ENCODE measurements around the gene UFSP1. TPM values are rescaled to one million over a fixed set of nuclear protein-coding genes. Genes with fewer than 3 reads are reported as not detected.

UFSP1 gene
- total and polyA plus RNA-seq, 2 donors from 2014 or later = 3.4 to 3.8 TPM

DNA sequence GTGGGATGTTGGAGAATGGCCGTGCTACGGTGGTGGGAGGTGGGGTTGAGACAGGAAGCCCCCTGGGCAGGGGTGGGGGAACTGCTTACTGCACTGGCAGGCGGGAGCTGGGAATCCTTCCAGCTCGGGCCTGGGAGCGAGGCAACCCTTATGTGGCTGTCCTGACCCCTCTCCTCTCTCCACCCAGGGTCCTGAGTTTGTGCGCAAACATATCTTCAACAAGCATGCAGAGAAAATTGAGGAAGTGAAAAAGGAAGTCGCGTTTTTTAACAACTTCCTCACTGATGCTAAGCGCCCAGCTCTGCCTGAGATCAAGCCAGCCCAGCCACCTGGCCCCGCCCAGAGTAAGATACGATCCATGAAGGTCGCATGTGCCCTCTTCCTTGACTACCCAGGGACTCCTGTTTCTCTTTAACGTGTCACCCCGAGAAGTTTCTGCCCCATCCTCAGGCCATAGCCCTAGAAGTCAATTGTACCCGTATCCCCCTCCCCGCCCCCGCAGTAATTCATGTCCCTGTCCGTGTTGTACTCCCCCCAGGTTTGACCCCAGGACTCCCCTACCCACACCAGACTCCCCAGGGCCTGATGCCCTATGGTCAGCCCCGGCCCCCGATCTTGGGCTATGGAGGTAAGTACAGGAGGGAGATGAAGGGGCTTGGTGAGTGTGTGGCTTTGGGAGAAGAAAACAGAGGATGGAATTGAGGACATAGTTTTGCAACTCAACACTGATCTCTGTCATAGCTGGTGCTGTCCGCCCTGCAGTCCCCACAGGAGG, 1.8 kb downstream of the UFSP1 start:
- intact Hi-C loops (cut with DNase I) = no loop called here
- H3K36me3 ChIP-seq (ENCODE audit: control insufficient read depth in 2 of 3, insufficient read depth in 3 of 3, low read length in 3 of 3) = peaks cover 16 to 57% (median 33%) of the 10 kb centered on the region in 3 donors
- H3K9ac ChIP-seq (ENCODE audit: low read length in 3 of 3) = no peak overlapping the region
- DNase-seq (peak in 2 of 5 donors; percentile 64 to 78), FAIRE-seq (no peak)
- H3K27ac ChIP-seq (ENCODE audit: low read depth in 2 of 2, low read length in 2 of 2) = peak overlapping the region in 1 of 2 donors; percentile 18
- H3K9me3 ChIP-seq (ENCODE audit: control insufficient read depth in 2 of 3, insufficient read depth in 1 of 3, low read length in 3 of 3) = no peaks in the 10 kb centered on the region
- peaks cover 0 to 18% (median 4%) of the 10 kb centered on the region in 3 donors for H3K4me1 ChIP-seq (ENCODE audit: control insufficient read depth in 2 of 3, insufficient read depth in 2 of 3, low read depth in 1 of 3, low read length in 3 of 3)
- TF ChIP-seq, protein P1, sequence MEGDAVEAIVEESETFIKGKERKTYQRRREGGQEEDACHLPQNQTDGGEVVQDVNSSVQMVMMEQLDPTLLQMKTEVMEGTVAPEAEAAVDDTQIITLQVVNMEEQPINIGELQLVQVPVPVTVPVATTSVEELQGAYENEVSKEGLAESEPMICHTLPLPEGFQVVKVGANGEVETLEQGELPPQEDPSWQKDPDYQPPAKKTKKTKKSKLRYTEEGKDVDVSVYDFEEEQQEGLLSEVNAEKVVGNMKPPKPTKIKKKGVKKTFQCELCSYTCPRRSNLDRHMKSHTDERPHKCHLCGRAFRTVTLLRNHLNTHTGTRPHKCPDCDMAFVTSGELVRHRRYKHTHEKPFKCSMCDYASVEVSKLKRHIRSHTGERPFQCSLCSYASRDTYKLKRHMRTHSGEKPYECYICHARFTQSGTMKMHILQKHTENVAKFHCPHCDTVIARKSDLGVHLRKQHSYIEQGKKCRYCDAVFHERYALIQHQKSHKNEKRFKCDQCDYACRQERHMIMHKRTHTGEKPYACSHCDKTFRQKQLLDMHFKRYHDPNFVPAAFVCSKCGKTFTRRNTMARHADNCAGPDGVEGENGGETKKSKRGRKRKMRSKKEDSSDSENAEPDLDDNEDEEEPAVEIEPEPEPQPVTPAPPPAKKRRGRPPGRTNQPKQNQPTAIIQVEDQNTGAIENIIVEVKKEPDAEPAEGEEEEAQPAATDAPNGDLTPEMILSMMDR (IDR thresholded peaks at IDR 0.05; ENCODE audit: borderline replicate concordance, extremely low read depth, insufficient read depth) = no peak
- no peak overlapping the region for H3K4me3 ChIP-seq (ENCODE audit: low read length in 3 of 3)
- H3K27me3 ChIP-seq (ENCODE audit: control insufficient read depth, insufficient read depth, low read length) = no peaks in the 10 kb centered on the region

DNA sequence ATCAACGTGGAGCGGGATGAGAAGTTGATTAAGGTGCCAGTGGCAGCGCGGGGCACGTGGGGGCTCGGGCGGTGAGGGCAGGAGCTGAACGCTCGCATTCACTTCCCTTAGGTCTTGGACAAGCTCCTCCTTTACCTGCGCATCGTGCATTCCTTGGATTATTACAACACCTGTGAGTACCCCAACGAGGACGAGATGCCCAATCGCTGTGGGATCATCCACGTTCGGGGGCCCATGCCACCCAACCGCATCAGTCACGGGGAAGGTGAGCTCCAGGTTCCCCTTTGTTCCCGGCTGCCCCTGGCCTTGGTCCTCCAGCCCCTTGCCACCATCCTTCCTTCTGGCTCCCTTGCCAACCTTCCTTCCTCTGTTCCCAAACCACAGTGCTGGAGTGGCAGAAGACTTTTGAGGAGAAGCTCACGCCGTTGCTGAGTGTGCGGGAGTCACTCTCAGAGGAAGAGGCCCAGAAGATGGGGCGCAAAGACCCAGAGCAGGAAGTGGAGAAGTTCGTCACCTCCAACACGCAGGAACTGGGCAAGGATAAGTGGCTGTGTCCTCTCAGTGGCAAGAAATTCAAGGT, 2.5 kb downstream of the UFSP1 start:
- Histone ChIP-seq H3K4me1 (ENCODE audit: control insufficient read depth in 2 of 3, insufficient read depth in 2 of 3, low read depth in 1 of 3, low read length in 3 of 3) (peaks cover 0 to 18% (median 4%) of the 10 kb centered on the region in 3 donors), H3K4me3 (ENCODE audit: low read length in 3 of 3) (no peak overlapping the region), H3K9me3 (ENCODE audit: control insufficient read depth in 2 of 3, insufficient read depth in 1 of 3, low read length in 3 of 3) (no peaks in the 10 kb centered on the region), H3K27me3 (ENCODE audit: control insufficient read depth, insufficient read depth, low read length) (no peaks in the 10 kb centered on the region), H3K27ac (ENCODE audit: low read depth in 2 of 2, low read length in 2 of 2) (peak overlapping the region in 1 of 2 donors; percentile 18), H3K9ac (ENCODE audit: low read length in 3 of 3) (no peak overlapping the region), H3K36me3 (ENCODE audit: control insufficient read depth in 2 of 3, insufficient read depth in 3 of 3, low read length in 3 of 3) (peaks cover 16 to 58% (median 34%) of the 10 kb centered on the region in 3 donors)
- intact Hi-C loops (cut with DNase I) = no loop called here
- FAIRE-seq = no peak
- TF ChIP-seq, protein P1 (IDR thresholded peaks at IDR 0.05; ENCODE audit: borderline replicate concordance, extremely low read depth, insufficient read depth) = no peak
- peak in 1 of 5 donors; percentile 37 for DNase-seq

DNA sequence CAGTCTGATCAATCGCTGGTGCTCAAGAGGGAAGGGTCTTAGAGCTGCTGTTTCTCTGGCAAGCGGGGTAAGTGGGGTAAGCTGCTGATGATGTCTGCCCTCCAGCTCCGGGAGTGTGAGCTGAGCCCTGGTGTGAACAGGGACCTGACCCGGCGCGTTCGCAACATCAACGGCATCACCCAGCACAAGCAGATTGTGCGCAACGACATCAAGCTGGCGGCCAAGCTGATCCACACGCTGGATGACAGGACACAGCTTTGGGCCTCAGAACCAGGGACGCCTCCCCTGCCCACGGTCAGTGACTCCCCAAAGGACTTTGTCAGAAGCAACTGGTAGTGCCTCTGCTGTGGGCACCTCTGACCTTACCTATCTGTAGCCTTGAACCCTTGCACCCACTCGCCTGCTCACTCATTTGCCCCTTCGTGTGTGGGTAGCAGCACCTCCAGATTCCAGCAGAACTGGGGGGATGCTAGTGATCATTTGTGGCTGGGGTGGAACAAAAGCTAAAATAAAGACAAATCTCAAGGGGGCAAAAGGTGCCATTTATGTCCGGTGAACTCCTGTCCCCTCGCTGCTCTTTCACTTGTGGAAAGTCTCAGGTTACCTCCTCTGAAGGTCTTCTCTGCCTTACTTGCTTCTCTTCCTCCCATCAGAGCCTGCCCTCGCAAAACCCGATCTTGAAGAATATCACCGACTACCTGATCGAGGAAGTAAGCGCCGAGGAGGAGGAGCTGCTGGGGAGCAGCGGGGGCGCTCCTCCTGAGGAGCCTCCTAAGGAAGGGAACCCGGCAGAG, 3.2 kb downstream of the UFSP1 start:
- no peak for FAIRE-seq
- intact Hi-C loops (cut with DNase I) = no loop called here
- no peak overlapping the region for H3K9ac ChIP-seq (ENCODE audit: low read length in 3 of 3)
- peaks cover 0 to 18% (median 4%) of the 10 kb centered on the region in 3 donors for H3K4me1 ChIP-seq (ENCODE audit: control insufficient read depth in 2 of 3, insufficient read depth in 2 of 3, low read depth in 1 of 3, low read length in 3 of 3)
- H3K27ac ChIP-seq (ENCODE audit: low read depth in 2 of 2, low read length in 2 of 2) = no peak overlapping the region
- TF ChIP-seq, protein P1 (IDR thresholded peaks at IDR 0.05; ENCODE audit: borderline replicate concordance, extremely low read depth, insufficient read depth) = no peak
- DNase-seq = peak in 1 of 5 donors; percentile 37
- H3K36me3 ChIP-seq (ENCODE audit: control insufficient read depth in 2 of 3, insufficient read depth in 3 of 3, low read length in 3 of 3) = peaks cover 16 to 65% (median 39%) of the 10 kb centered on the region in 3 donors
- H3K27me3 ChIP-seq (ENCODE audit: control insufficient read depth, insufficient read depth, low read length) = no peaks in the 10 kb centered on the region
- no peak overlapping the region for H3K4me3 ChIP-seq (ENCODE audit: low read length in 3 of 3)
- no peaks in the 10 kb centered on the region for H3K9me3 ChIP-seq (ENCODE audit: control insufficient read depth in 2 of 3, insufficient read depth in 1 of 3, low read length in 3 of 3)

Data from kidney (tissue), 14 donors.